ENCODE measurements around the gene FGD4. TPM values are rescaled to one million over a fixed set of nuclear protein-coding genes. Genes with fewer than 3 reads are reported as not detected.

Gene FGD4
- total and polyA plus RNA-seq, 5 donors from 2014 or later, result 0.02 to 0.67 TPM; not detected in 3

DNA sequence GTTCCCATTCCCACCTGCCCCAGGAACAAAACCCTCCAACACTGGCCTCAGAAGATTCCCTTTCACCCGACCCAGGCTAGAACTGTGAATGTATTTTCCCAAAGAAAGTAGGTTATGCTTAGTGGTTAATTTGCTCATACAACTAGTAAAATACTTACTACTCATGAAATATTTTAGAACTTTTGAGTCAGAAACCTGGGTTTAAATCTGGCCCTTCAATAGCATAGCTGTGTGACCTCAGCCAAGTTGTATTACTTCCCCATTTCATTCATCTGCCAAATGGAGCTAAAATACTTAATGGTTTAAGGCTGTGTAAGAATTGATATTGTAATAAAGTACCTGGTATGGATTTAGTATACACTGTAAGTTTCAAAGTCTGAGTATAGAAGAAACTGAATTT is 210.6 kb downstream of the FGD4 start:
- no peaks in the 10 kb centered on the region for H3K36me3 Mint-ChIP-seq

GRCh38 chr12:32611986-32612385 is 212.6 kb downstream of the FGD4 start:
- no peaks in the 10 kb centered on the region for H3K27me3 ChIP-seq (ENCODE audit: control insufficient read depth, insufficient read depth, low read length)
- H3K4me3 Mint-ChIP-seq, result no peak overlapping the region
- H3K27ac ChIP-seq (ENCODE audit: insufficient read depth, low read length, poor library complexity, severe bottlenecking), result no peak overlapping the region

More for the DNA sequence above, 210.6 kb downstream of the FGD4 start:
- no peaks in the 10 kb centered on the region for H3K4me1 ChIP-seq (ENCODE audit: control insufficient read depth, insufficient read depth, low read length, poor library complexity, severe bottlenecking)
- no peaks in the 10 kb centered on the region for H3K27me3 ChIP-seq (ENCODE audit: control insufficient read depth, insufficient read depth, low read length)
- no peaks in the 10 kb centered on the region for H3K4me1 Mint-ChIP-seq
- no peak overlapping the region for H3K4me3 Mint-ChIP-seq
- H3K36me3 ChIP-seq (ENCODE audit: control insufficient read depth, insufficient read depth, low read length), result no peaks in the 10 kb centered on the region
- H3K27me3 Mint-ChIP-seq, result peaks cover 23% of the 10 kb centered on the region
- ATAC-seq (ENCODE audit: low read depth in 2 of 2) (no peak), DNase-seq (no peak)
- H3K27ac Mint-ChIP-seq, result no peak overlapping the region
- no peaks in the 10 kb centered on the region for H3K9me3 Mint-ChIP-seq
- H3K4me3 ChIP-seq (ENCODE audit: low read depth, low read length), result no peak overlapping the region
- H3K9me3 ChIP-seq (ENCODE audit: control insufficient read depth in 2 of 2, low read length in 2 of 2), result no peaks in the 10 kb centered on the region
- no peak overlapping the region for H3K27ac ChIP-seq (ENCODE audit: insufficient read depth, low read length, poor library complexity, severe bottlenecking)

DNA sequence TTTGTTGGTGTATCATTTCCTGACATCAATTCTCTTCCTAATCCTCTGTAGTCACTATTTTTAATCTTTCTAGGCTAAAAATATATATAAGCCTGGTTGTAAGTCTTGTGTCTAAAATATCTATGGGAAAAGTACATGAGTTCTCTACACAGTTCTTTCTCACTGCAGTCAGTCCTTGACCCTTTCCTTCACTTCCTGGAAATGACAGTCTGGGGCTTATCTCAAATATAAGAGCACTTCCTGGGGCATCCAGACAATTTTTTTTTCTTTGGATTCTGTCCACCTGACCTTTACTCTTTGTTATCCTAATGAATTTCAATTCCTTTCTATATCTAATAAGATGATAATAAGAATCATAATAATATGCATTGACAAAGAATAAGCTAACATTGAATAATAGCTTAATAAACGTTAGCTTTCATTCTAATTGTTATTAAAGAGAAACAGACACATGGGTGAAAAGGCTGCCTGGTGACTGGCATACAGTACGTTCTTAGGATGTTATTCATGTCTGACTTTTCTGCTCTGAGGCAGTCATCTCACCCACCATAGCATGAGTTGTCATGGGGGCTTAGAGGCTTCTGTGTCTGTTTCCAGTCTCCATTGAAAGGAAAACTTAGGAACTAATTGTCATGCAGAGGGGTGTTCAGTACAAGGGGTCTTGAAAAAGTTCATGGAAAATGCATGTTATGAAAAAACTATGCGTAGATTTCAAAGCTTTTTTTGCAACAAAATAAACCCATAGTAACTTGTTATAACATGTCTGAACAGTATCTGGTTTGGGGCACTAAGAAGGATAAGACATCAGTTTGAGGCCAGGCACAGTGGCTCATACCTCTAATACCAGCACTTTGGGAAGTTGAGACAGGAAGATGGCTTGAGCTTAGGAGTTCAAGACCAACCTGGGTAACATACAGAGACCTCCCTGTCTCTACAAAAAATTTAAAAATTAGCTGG is 213.6 kb downstream of the FGD4 start:
- ATAC-seq (ENCODE audit: low read depth in 2 of 2) (no peak), DNase-seq (no peak)
- Histone ChIP-seq H3K36me3 (ENCODE audit: control insufficient read depth, insufficient read depth, low read length) (no peaks in the 10 kb centered on the region), H3K27ac (ENCODE audit: insufficient read depth, low read length, poor library complexity, severe bottlenecking) (no peak overlapping the region), H3K9me3 (ENCODE audit: control insufficient read depth in 2 of 2, low read length in 2 of 2) (no peaks in the 10 kb centered on the region), H3K4me1 (ENCODE audit: control insufficient read depth, insufficient read depth, low read length, poor library complexity, severe bottlenecking) (no peaks in the 10 kb centered on the region), H3K27me3 (ENCODE audit: control insufficient read depth, insufficient read depth, low read length) (no peaks in the 10 kb centered on the region), H3K4me3 (ENCODE audit: low read depth, low read length) (no peak overlapping the region)
- Mint-ChIP-seq H3K36me3 (no peaks in the 10 kb centered on the region), H3K9me3 (no peaks in the 10 kb centered on the region), H3K27ac (no peak overlapping the region), H3K27me3 (peaks cover 36% of the 10 kb centered on the region), H3K4me3 (no peak overlapping the region), H3K4me1 (no peaks in the 10 kb centered on the region)

More at GRCh38 chr12:32611986-32612385, 212.6 kb downstream of the FGD4 start:
- ATAC-seq (ENCODE audit: low read depth in 2 of 2) (no peak), DNase-seq (no peak)
- peaks cover 30% of the 10 kb centered on the region for H3K27me3 Mint-ChIP-seq
- no peak overlapping the region for H3K4me3 ChIP-seq (ENCODE audit: low read depth, low read length)
- no peaks in the 10 kb centered on the region for H3K36me3 Mint-ChIP-seq
- no peaks in the 10 kb centered on the region for H3K4me1 ChIP-seq (ENCODE audit: control insufficient read depth, insufficient read depth, low read length, poor library complexity, severe bottlenecking)
- no peaks in the 10 kb centered on the region for H3K9me3 ChIP-seq (ENCODE audit: control insufficient read depth in 2 of 2, low read length in 2 of 2)
- no peaks in the 10 kb centered on the region for H3K36me3 ChIP-seq (ENCODE audit: control insufficient read depth, insufficient read depth, low read length)
- no peaks in the 10 kb centered on the region for H3K9me3 Mint-ChIP-seq
- no peaks in the 10 kb centered on the region for H3K4me1 Mint-ChIP-seq
- no peak overlapping the region for H3K27ac Mint-ChIP-seq

DNA sequence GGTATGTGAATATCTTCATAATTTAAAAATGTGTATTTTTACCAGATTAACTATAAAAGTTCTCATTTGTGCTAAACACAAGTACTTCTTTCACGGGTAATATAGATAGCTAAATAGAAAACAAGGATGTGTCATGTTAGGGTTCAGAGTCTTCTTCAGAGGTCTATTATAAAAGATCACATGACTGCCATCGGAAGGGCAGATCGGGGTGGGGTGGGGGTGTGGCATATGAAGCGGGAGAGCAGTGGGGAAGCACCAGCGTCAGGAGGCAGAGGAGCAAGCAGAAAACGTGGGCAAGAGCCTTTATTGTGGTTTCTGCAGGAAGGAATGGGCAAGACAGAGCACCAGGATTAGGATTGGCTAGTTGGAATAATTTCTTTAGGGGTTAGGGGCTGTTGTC is 216.1 kb downstream of the FGD4 start:
- H3K4me1 ChIP-seq (ENCODE audit: control insufficient read depth, insufficient read depth, low read length, poor library complexity, severe bottlenecking), result no peaks in the 10 kb centered on the region
- no peak overlapping the region for H3K4me3 ChIP-seq (ENCODE audit: low read depth, low read length)
- ATAC-seq (ENCODE audit: low read depth in 2 of 2) (no peak), DNase-seq (no peak)
- no peaks in the 10 kb centered on the region for H3K36me3 ChIP-seq (ENCODE audit: control insufficient read depth, insufficient read depth, low read length)
- H3K27ac ChIP-seq (ENCODE audit: insufficient read depth, low read length, poor library complexity, severe bottlenecking), result no peak overlapping the region
- no peaks in the 10 kb centered on the region for H3K9me3 ChIP-seq (ENCODE audit: control insufficient read depth in 2 of 2, low read length in 2 of 2)
- Mint-ChIP-seq H3K4me1 (no peaks in the 10 kb centered on the region), H3K27ac (no peak overlapping the region), H3K9me3 (no peaks in the 10 kb centered on the region), H3K4me3 (no peak overlapping the region), H3K36me3 (no peaks in the 10 kb centered on the region), H3K27me3 (peaks cover 25% of the 10 kb centered on the region)
- no peaks in the 10 kb centered on the region for H3K27me3 ChIP-seq (ENCODE audit: control insufficient read depth, insufficient read depth, low read length)

DNA sequence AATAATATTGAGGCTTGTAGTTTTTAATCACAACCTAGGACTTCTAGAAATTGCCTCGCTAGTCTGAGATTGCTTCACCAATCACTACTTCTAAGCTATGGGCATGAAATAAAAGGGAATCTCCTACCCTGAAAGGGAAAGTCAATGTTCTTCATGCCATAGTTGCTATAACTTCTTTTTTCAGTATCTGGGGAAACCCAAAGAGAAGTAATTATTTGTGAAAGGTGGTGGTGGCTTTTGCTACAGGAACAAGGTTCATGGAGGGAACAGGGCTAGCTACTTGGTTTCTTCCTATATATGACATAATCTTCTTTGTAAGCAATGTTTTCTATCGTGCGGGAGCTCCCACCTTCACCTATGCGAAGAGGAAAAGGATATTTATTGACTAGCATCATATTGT is 218.2 kb downstream of the FGD4 start:
- H3K27me3 Mint-ChIP-seq, result peaks cover 23% of the 10 kb centered on the region
- H3K4me3 Mint-ChIP-seq, result no peak overlapping the region
- DNase-seq, result no peak

GRCh38 chr12:32618115-32618514 is 218.8 kb downstream of the FGD4 start:
- H3K36me3 ChIP-seq (ENCODE audit: control insufficient read depth, insufficient read depth, low read length), result no peaks in the 10 kb centered on the region
- H3K9me3 Mint-ChIP-seq, result no peaks in the 10 kb centered on the region
- no peak overlapping the region for H3K4me3 ChIP-seq (ENCODE audit: low read depth, low read length)
- H3K27me3 ChIP-seq (ENCODE audit: control insufficient read depth, insufficient read depth, low read length), result peaks cover 2% of the 10 kb centered on the region
- H3K27ac ChIP-seq (ENCODE audit: insufficient read depth, low read length, poor library complexity, severe bottlenecking), result no peak overlapping the region
- no peak overlapping the region for H3K27ac Mint-ChIP-seq
- H3K27me3 Mint-ChIP-seq, result peaks cover 20% of the 10 kb centered on the region
- no peaks in the 10 kb centered on the region for H3K4me1 Mint-ChIP-seq
- DNase-seq (no peak), ATAC-seq (ENCODE audit: low read depth in 2 of 2) (no peak)
- H3K9me3 ChIP-seq (ENCODE audit: control insufficient read depth in 2 of 2, low read length in 2 of 2), result no peaks in the 10 kb centered on the region
- H3K36me3 Mint-ChIP-seq, result no peaks in the 10 kb centered on the region
- no peaks in the 10 kb centered on the region for H3K4me1 ChIP-seq (ENCODE audit: control insufficient read depth, insufficient read depth, low read length, poor library complexity, severe bottlenecking)
- H3K4me3 Mint-ChIP-seq, result no peak overlapping the region

More for the DNA sequence above, 218.2 kb downstream of the FGD4 start:
- Mint-ChIP-seq H3K4me1 (no peaks in the 10 kb centered on the region), H3K27ac (no peak overlapping the region), H3K9me3 (no peaks in the 10 kb centered on the region), H3K36me3 (no peaks in the 10 kb centered on the region)
- ATAC-seq (ENCODE audit: low read depth in 2 of 2), result no peak
- Histone ChIP-seq H3K27ac (ENCODE audit: insufficient read depth, low read length, poor library complexity, severe bottlenecking) (no peak overlapping the region), H3K4me1 (ENCODE audit: control insufficient read depth, insufficient read depth, low read length, poor library complexity, severe bottlenecking) (no peaks in the 10 kb centered on the region), H3K36me3 (ENCODE audit: control insufficient read depth, insufficient read depth, low read length) (no peaks in the 10 kb centered on the region), H3K27me3 (ENCODE audit: control insufficient read depth, insufficient read depth, low read length) (peaks cover 2% of the 10 kb centered on the region), H3K9me3 (ENCODE audit: control insufficient read depth in 2 of 2, low read length in 2 of 2) (no peaks in the 10 kb centered on the region), H3K4me3 (ENCODE audit: low read depth, low read length) (no peak overlapping the region)

DNA sequence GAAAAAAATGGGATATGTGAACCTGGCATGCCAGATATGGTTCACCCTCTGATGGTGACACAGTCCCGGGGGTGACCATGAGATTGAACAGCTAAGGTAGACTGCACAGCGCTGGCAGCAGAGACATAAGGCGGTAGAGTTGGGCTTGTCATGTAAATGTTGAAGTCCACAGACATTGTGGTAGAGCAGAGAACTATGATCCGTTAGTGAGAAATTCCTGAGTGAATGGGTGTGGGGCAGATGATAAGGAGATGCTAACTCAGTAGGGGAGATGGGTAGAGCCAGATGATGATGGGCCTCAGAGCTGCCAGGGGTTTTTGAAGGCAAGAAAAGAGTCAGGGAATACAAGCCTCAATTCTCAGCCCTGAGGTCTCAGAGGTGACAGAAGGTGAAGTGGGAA is 228.6 kb downstream of the FGD4 start:
- DNase-seq (no peak), ATAC-seq (ENCODE audit: low read depth in 2 of 2) (no peak)
- Histone ChIP-seq H3K9me3 (ENCODE audit: control insufficient read depth in 2 of 2, low read length in 2 of 2) (no peaks in the 10 kb centered on the region), H3K27me3 (ENCODE audit: control insufficient read depth, insufficient read depth, low read length) (no peaks in the 10 kb centered on the region), H3K4me1 (ENCODE audit: control insufficient read depth, insufficient read depth, low read length, poor library complexity, severe bottlenecking) (no peaks in the 10 kb centered on the region), H3K27ac (ENCODE audit: insufficient read depth, low read length, poor library complexity, severe bottlenecking) (no peak overlapping the region), H3K4me3 (ENCODE audit: low read depth, low read length) (no peak overlapping the region), H3K36me3 (ENCODE audit: control insufficient read depth, insufficient read depth, low read length) (no peaks in the 10 kb centered on the region)
- peaks cover 0 to 1% (median 0%) of the 10 kb centered on the region in 4 donors for H3K4me1 Mint-ChIP-seq
- peaks cover 0 to 3% (median 0%) of the 10 kb centered on the region in 7 donors for H3K9me3 Mint-ChIP-seq
- H3K4me3 Mint-ChIP-seq, result no peak overlapping the region
- no peak overlapping the region for H3K27ac Mint-ChIP-seq
- peaks cover 4% of the 10 kb centered on the region for H3K27me3 Mint-ChIP-seq
- H3K36me3 Mint-ChIP-seq, result no peaks in the 10 kb centered on the region
